K562 (cell line): ENCODE results near the gene SLC24A4. TPM values are rescaled to one million over a fixed set of nuclear protein-coding genes. Genes with fewer than 3 reads are reported as not detected.

Experiments
- AFF4 ChIP-seq: sonication (generic); formaldehyde crosslinking; IDR thresholded peaks from 2 replicates; pipeline ENCODE4 v1.8.0; 2023; ENCODE audit warnings: mild to moderate bottlenecking, missing genetic modification reagents
- FOXP1 ChIP-seq: sonication (generic); formaldehyde crosslinking; IDR thresholded peaks from 2 replicates; pipeline ENCODE4 v1.8.0; 2022; ENCODE audit warnings: mild to moderate bottlenecking, missing genetic modification reagents
- PHF21A ChIP-seq: fragments of 450-650 bp; IDR thresholded peaks from 2 replicates; pipeline ENCODE4 v1.6.1; 2017; ENCODE audit warnings: low read depth, borderline replicate concordance
- SLC30A9 ChIP-seq: fragments of 250-450 bp; sonication (Bioruptor Pico); IDR thresholded peaks from 2 replicates; pipeline ENCODE4 v1.8.0; 2022; ENCODE audit warnings: mild to moderate bottlenecking, moderate library complexity
- ZBTB26 ChIP-seq: fragments of 450-650 bp; formaldehyde crosslinking; IDR thresholded peaks from 2 replicates; pipeline ENCODE4 v1.4.0; 2022; ENCODE audit warnings: missing genetic modification characterization
- ZNF407 ChIP-seq: fragments of 450-650 bp; IDR thresholded peaks from 2 replicates; pipeline ENCODE4 v1.6.1; 2016; ENCODE audit warnings: low read depth
- polyA plus RNA-seq, 8 experiments: library from polyadenylated mRNA; depleted of rRNA in 4 of 8; stranded (reverse) in 5 of 8; unstranded in 3 of 8; fragments of >200 nt; fragmentation: Nextera tagmentation in 2 of 8; fragmentation: Illumina TruSeq in 1 of 8; extraction: Ambion mirVana in 2 of 8; extraction: Trizol in 1 of 8; gene quantifications; 2 replicates each; pipeline versions ENCODE4 v1.2.1 to v1.2.3, GENCODE V29; 2011 to 2014; ENCODE audit warnings: inconsistent platforms in 1 of 8, missing spikeins in 1 of 8
- total RNA-seq, 7 experiments: library from RNA; depleted of rRNA in 6 of 7; stranded (reverse); fragments of >200 nt in 6 of 7; fragmentation: Illumina TruSeq in 2 of 7; extraction: Trizol in 2 of 7; gene quantifications; 2 replicates each; pipeline versions ENCODE4 v1.2.1 to v1.2.3, GENCODE V29; 2011 to 2021; ENCODE audit warnings: low replicate concordance in 1 of 7

Gene SLC24A4
- total and polyA plus RNA-seq, 9 of the 15 experiments (the other 6 are each of a cell fraction or from before 2014, with no cell fraction given) = not detected

GRCh38 chr14:92455231-92455630 lies 132.3 kb downstream of the SLC24A4 start (continued):
- TF ChIP-seq ZNF407 (no peak), FOXP1 (CRISPR knock-in tag) (no peak), ZBTB26 (no peak), PHF21A (no peak), AFF4 (CRISPR knock-in tag) (no peak), SLC30A9 (CRISPR knock-in tag) (no peak)
